HCT116 (cell line): ENCODE results near the gene NIPAL4. TPM values are rescaled to one million over a fixed set of nuclear protein-coding genes. Genes with fewer than 3 reads are reported as not detected.

Experiments
- ATAC-seq: fragments of 200-7000 bp; cut with Tn5 transposase; 2 replicates; pipeline ENCODE4 v1.9.1; 2020; ENCODE audit warnings: mild to moderate bottlenecking, moderate library complexity
- BruUV-seq: library from RNA; stranded (reverse); fragments of 400-500 nt; replicated peaks from 2 replicates; lab custom pipeline; 2021; lab: Mats Ljungman, UMichigan
- CTCF ChIA-PET: fragments of 300-600 bp; sonication (Branson Sonifier 250); formaldehyde crosslinking; loops from one replicate; lab custom pipeline; 2021; ENCODE audit warnings: antibody characterized with exemption; lab: Charles Lee
- POLR2A ChIA-PET: fragments of 300-600, 350-600 bp; sonication (Branson Sonifier 250); formaldehyde crosslinking; loops from one replicate; lab custom pipeline; 2021; ENCODE audit warnings: antibody characterized with exemption; lab: Charles Lee
- RAD21 ChIA-PET, 2 experiments: fragments of 300-600 bp; sonication (Branson Sonifier 250); formaldehyde crosslinking; loops; one replicate each; lab custom pipeline; 2023; ENCODE audit warnings: low total read pairs in 2 of 2; ENCODE audit not compliant: uncharacterized antibody in 2 of 2, unreplicated experiment in 2 of 2, low non-redundant PET in 1 of 2; lab: Charles Lee
- DNase-seq: peaks from one replicate; pipeline ENCODE4 v3.0.0-alpha.2; 2010; ENCODE audit warnings: low read depth, low spot score
- H2AFZ ChIP-seq: fragments of 200-600 bp; shearing (Covaris generic), sonication (generic); 2 replicates; pipeline ENCODE4 v1.6.1; 2017; ENCODE audit warnings: low read depth, mixed run types, mixed read lengths, antibody characterized with exemption, low read length; ENCODE audit not compliant: poor library complexity, severe bottlenecking
- H3K27ac ChIP-seq: 2 replicates; pipeline ENCODE4 v1.5.1; 2012; ENCODE audit warnings: low read depth, low read length
- H3K27me3 ChIP-seq: fragments of 200-600 bp; sonication (generic); 2 replicates; pipeline ENCODE4 v1.6.1; 2016; ENCODE audit warnings: mixed run types, low read length, mixed read lengths; ENCODE audit not compliant: insufficient read depth
- H3K36me3 ChIP-seq, 2 experiments: fragments of 200-500 bp in 1 of 2; fragments of 200-600 bp in 1 of 2; sonication (Bioruptor generic) in 1 of 2; sonication (generic) in 1 of 2; 2 replicates each; pipeline versions ENCODE4 v1.5.1 to v1.6.1; 2014 to 2016; ENCODE audit warnings: low read length in 2 of 2, inconsistent platforms in 1 of 2, mixed read lengths in 1 of 2, mixed run types in 1 of 2; ENCODE audit not compliant: insufficient read depth in 2 of 2, control insufficient read depth in 1 of 2
- H3K4me1 ChIP-seq, 2 experiments: fragments of 200-600 bp in 1 of 2; sonication (generic) in 1 of 2; 2 replicates each; pipeline versions ENCODE4 v1.5.1 to v1.6.1; 2012 to 2017; ENCODE audit warnings: low read length in 2 of 2, inconsistent platforms in 1 of 2, mild to moderate bottlenecking in 1 of 2, mixed read lengths in 1 of 2, mixed run types in 1 of 2, moderate library complexity in 1 of 2; ENCODE audit not compliant: insufficient read depth in 2 of 2, control insufficient read depth in 1 of 2
- H3K4me2 ChIP-seq: fragments of 200-600 bp; sonication (generic); 2 replicates; pipeline ENCODE4 v1.6.1; 2017; ENCODE audit warnings: mixed run types, low read length, mixed read lengths
- H3K4me3 ChIP-seq, 2 experiments: fragments of 200-600 bp in 1 of 2; sonication (generic) in 1 of 2; replicated peaks in 1 of 2; 2 replicates each; pipeline ENCODE4 v1.5.1; 2011 to 2016; ENCODE audit warnings: low read length in 2 of 2, control low read depth in 1 of 2, low read depth in 1 of 2, mild to moderate bottlenecking in 1 of 2, mixed read lengths in 1 of 2, mixed run types in 1 of 2
- H3K79me2 ChIP-seq: fragments of 200-600 bp; sonication (generic); 2 replicates; pipeline ENCODE4 v1.6.1; 2017; ENCODE audit warnings: mild to moderate bottlenecking, mixed run types, low read length, moderate library complexity, mixed read lengths; ENCODE audit not compliant: insufficient read depth
- H3K9ac ChIP-seq: fragments of 200-600 bp; sonication (generic); 2 replicates; pipeline ENCODE4 v1.6.1; 2016; ENCODE audit warnings: low read length, mixed read lengths
- H3K9me2 ChIP-seq: fragments of 200-600 bp; sonication (generic), shearing (Covaris generic); 2 replicates; pipeline ENCODE4 v1.6.1; 2017; ENCODE audit warnings: mixed run types, mild to moderate bottlenecking, moderate library complexity; ENCODE audit not compliant: insufficient read depth
- H3K9me3 ChIP-seq, 2 experiments: fragments of 200-500 bp in 1 of 2; fragments of 200-600 bp in 1 of 2; sonication (Bioruptor generic) in 1 of 2; sonication (generic) in 1 of 2; 2 replicates each; pipeline ENCODE4 v1.6.1; 2014 to 2017; ENCODE audit warnings: low read length in 2 of 2, mixed read lengths in 2 of 2, inconsistent platforms in 1 of 2, low read depth in 1 of 2, mild to moderate bottlenecking in 1 of 2, mixed run types in 1 of 2, moderate library complexity in 1 of 2; ENCODE audit not compliant: control insufficient read depth in 1 of 2, insufficient read depth in 1 of 2
- H4K20me1 ChIP-seq: fragments of 200-600 bp; sonication (generic), shearing (Covaris generic); 2 replicates; pipeline ENCODE4 v1.6.1; 2017; ENCODE audit warnings: mixed run types, mild to moderate bottlenecking, moderate library complexity; ENCODE audit not compliant: insufficient read depth
- CEBPB ChIP-seq: IDR thresholded peaks from 2 replicates; pipeline ENCODE4 v1.6.1; 2012; ENCODE audit warnings: low read depth
- EGR1 ChIP-seq: IDR thresholded peaks from 2 replicates; pipeline ENCODE4 v1.6.1; 2012; ENCODE audit warnings: low read depth
- ELF1 ChIP-seq: IDR thresholded peaks from 2 replicates; pipeline ENCODE4 v1.6.1; 2012; ENCODE audit warnings: low read depth, borderline replicate concordance
- MAX ChIP-seq: IDR thresholded peaks from 2 replicates; pipeline ENCODE4 v1.6.1; 2012
- POLR2A ChIP-seq: IDR thresholded peaks from 2 replicates; pipeline ENCODE4 v1.7.0; 2011; ENCODE audit warnings: borderline replicate concordance; ENCODE audit not compliant: insufficient read depth, insufficient read length; ENCODE audit errors: extremely low read depth
- POLR2AphosphoS5 ChIP-seq: IDR thresholded peaks from 2 replicates; pipeline ENCODE4 v1.6.1; 2011; ENCODE audit warnings: mild to moderate bottlenecking, low read depth, low read length, moderate library complexity
- SIN3A ChIP-seq: IDR thresholded peaks from 2 replicates; pipeline ENCODE4 v1.6.1; 2012; ENCODE audit warnings: low read depth
- TCF7L2 ChIP-seq: IDR thresholded peaks from 2 replicates; pipeline ENCODE4 v1.7.0; 2011; ENCODE audit warnings: borderline replicate concordance, inconsistent platforms; ENCODE audit not compliant: insufficient read depth, insufficient read length; ENCODE audit errors: extremely low read depth
- YY1 ChIP-seq: IDR thresholded peaks from 2 replicates; pipeline ENCODE4 v1.6.1; 2011; ENCODE audit warnings: low read length, low read depth, moderate library complexity, mild to moderate bottlenecking; ENCODE audit not compliant: insufficient replicate concordance; ENCODE audit errors: extremely low read depth
- ZBTB33 ChIP-seq: IDR thresholded peaks from 2 replicates; pipeline ENCODE4 v1.6.1; 2011; ENCODE audit warnings: mild to moderate bottlenecking, low read length, moderate library complexity; ENCODE audit not compliant: insufficient replicate concordance; ENCODE audit errors: extremely low read depth
- ZFX ChIP-seq: fragments of 450-650 bp; IDR thresholded peaks from 2 replicates; pipeline ENCODE4 v1.6.1; 2017
- ZNF274 ChIP-seq: fragments of 200-500 bp; sonication (Bioruptor generic); IDR thresholded peaks from 2 replicates; pipeline ENCODE4 v1.6.1; 2014; ENCODE audit warnings: mild to moderate bottlenecking, low read depth, low read length, inconsistent platforms
- intact Hi-C: fragments of 100-400 bp; cut with micrococcal nuclease; formaldehyde crosslinking; loops from 2 replicates; pipeline ENCODE4 v1.10.0; 2022
- total RNA-seq: library from RNA; stranded (reverse); gene quantifications from one replicate; pipeline ENCODE4 v1.2.1, GENCODE V29; 2021; ENCODE audit not compliant: unreplicated experiment
- TF ChIP-seq, protein P1 (sequence below), 3 experiments: fragments of 200-600 bp in 1 of 3; sonication (generic) in 1 of 3; IDR thresholded peaks in 2 of 3; conservative IDR thresholded peaks in 1 of 3; 2 replicates each; pipeline ENCODE4 v1.5.1; 2012 to 2017; ENCODE audit warnings: low read depth in 2 of 3, low read length in 2 of 3, antibody characterized with exemption in 1 of 3, borderline replicate concordance in 1 of 3, control low read depth in 1 of 3, mild to moderate bottlenecking in 1 of 3, mixed read lengths in 1 of 3, mixed run types in 1 of 3, moderate library complexity in 1 of 3; ENCODE audit not compliant: insufficient read depth in 1 of 3
- TF ChIP-seq, protein P2 (sequence below): IDR thresholded peaks from 2 replicates; pipeline ENCODE4 v1.6.1; 2012

NIPAL4 gene
- total RNA-seq, 1 experiment from 2014 or later: 0.12 TPM

DNA sequence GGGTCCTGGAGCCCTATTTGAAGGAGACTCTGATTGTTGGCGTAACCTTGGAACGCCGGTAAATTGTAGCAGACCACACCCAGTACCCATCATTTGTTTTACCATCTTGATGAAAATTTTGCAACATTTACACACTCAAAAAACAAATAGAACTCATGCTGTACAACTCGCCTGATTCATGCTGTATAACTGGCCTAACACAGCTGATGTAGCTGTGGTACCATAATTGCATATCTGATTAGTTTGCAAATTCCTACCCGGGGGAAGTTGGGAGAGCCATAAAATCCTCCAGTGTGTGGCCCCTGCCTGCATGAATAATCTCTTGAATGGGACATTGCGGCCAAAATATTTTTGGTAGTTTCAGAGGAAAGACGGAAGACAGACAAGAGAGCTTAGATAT, 9.7 kb downstream of the NIPAL4 start (continued):
- TF ChIP-seq POLR2A (no peak), TCF7L2 (no peak)
- TF ChIP-seq, protein P1, sequence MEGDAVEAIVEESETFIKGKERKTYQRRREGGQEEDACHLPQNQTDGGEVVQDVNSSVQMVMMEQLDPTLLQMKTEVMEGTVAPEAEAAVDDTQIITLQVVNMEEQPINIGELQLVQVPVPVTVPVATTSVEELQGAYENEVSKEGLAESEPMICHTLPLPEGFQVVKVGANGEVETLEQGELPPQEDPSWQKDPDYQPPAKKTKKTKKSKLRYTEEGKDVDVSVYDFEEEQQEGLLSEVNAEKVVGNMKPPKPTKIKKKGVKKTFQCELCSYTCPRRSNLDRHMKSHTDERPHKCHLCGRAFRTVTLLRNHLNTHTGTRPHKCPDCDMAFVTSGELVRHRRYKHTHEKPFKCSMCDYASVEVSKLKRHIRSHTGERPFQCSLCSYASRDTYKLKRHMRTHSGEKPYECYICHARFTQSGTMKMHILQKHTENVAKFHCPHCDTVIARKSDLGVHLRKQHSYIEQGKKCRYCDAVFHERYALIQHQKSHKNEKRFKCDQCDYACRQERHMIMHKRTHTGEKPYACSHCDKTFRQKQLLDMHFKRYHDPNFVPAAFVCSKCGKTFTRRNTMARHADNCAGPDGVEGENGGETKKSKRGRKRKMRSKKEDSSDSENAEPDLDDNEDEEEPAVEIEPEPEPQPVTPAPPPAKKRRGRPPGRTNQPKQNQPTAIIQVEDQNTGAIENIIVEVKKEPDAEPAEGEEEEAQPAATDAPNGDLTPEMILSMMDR (IDR thresholded peaks at IDR 0.05 in 2 of 3, conservative IDR thresholded peaks at IDR 0.05 in 1 of 3; ENCODE audit: borderline replicate concordance in 1 of 3, insufficient read depth in 1 of 3, low read depth in 2 of 3, low read length in 2 of 3): no peak

DNA sequence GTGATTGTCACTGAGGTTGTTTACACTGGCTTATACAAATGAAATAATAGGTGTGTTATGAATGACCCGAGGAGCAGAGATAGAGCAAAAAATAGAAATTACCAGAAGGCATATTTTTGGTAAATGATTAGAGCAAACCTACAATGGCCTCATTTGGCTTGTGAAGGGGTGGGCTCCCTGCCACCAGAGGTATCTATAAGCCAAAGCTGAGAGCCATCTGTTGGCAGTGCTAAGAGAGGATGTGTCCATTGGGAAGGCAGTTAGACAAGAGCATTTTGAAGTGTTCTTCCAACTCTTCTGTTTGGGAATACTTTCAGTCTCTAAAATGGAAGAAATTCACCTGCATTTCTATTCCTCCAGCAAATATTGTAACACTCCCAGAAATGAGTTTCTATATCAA, 10.6 kb downstream of the NIPAL4 start:
- Histone ChIP-seq H3K4me1 (peaks cover 3 to 11% of the 10 kb centered on the region in 2 experiments; a peak in 3 of 4 replicates), H3K9ac (no peak overlapping the region), H3K4me3 (no peak overlapping the region), H3K9me2 (no peaks in the 10 kb centered on the region), H3K36me3 (no peaks in the 10 kb centered on the region), H3K4me2 (no peak overlapping the region), H3K27me3 (no peaks in the 10 kb centered on the region), H3K9me3 (no peaks in the 10 kb centered on the region), H2AFZ (no peak overlapping the region), H3K27ac (no peak overlapping the region), H4K20me1 (no peaks in the 10 kb centered on the region), H3K79me2 (no peaks in the 10 kb centered on the region)
- no TSS peak for BruUV-seq
- ATAC-seq (no peak), DNase-seq (no peak)
- CTCF ChIA-PET: interaction anchor here (1.0 to 2.5 kb wide), 6 partner anchors 9 to 322 kb away, joined by 3 to 9 read pairs (median 6); partner anchors contain the start of gene NIPAL4
- intact Hi-C loops: loop anchor here (1.0 to 10.0 kb wide), 2 partner anchors 104 to 244 kb away; no protein-coding TSS in a partner anchor
- POLR2A ChIA-PET: no interaction called here
- RAD21 ChIA-PET: no interaction called here
- TF ChIP-seq, protein P2, sequence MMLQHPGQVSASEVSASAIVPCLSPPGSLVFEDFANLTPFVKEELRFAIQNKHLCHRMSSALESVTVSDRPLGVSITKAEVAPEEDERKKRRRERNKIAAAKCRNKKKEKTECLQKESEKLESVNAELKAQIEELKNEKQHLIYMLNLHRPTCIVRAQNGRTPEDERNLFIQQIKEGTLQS: no peak
- TF ChIP-seq TCF7L2: no peak
- TF ChIP-seq, protein P1 (IDR thresholded peaks at IDR 0.05 in 2 of 3, conservative IDR thresholded peaks at IDR 0.05 in 1 of 3; ENCODE audit: borderline replicate concordance in 1 of 3, insufficient read depth in 1 of 3, low read depth in 2 of 3, low read length in 2 of 3): no peak
- no peak for TF ChIP-seq POLR2A
- TF ChIP-seq CEBPB: no peak
- TF ChIP-seq EGR1: no peak
- TF ChIP-seq YY1: no peak
- TF ChIP-seq ZNF274: no peak
- no peak for TF ChIP-seq ZFX
- no peak for TF ChIP-seq ZBTB33
- no peak for TF ChIP-seq MAX
- TF ChIP-seq POLR2AphosphoS5: no peak
- TF ChIP-seq ELF1: no peak
- TF ChIP-seq SIN3A: no peak
